ENCODE results near the gene CCDC34. TPM values are rescaled to one million over a fixed set of nuclear protein-coding genes. Genes with fewer than 3 reads are reported as not detected.
"Not testable (repeated sequence)": the region's sequence is repeated elsewhere in the genome, so short reads cannot be mapped to it uniquely, and the experiment has no call there.

The CCDC34 gene
- total RNA-seq, 1 donor from 2014 or later: 7.8 TPM

- intact Hi-C loops (cut with micrococcal nuclease): not testable (repeated sequence)
These were observed 36.0 kb downstream of the CCDC34 start for GRCh38 chr11:27327064-27327463.

- intact Hi-C loops (cut with micrococcal nuclease): not testable (repeated sequence)
These were observed 40.8 kb downstream of the CCDC34 start for GRCh38 chr11:27322196-27322595.

GRCh38 chr11:27321340-27321739, 41.7 kb downstream of the CCDC34 start:
- intact Hi-C loops (cut with micrococcal nuclease): not testable (repeated sequence)

- intact Hi-C loops (cut with micrococcal nuclease): no loop called here
These were observed 43.9 kb downstream of the CCDC34 start for GRCh38 chr11:27319072-27319471.

GRCh38 chr11:27317751-27318150, 45.3 kb downstream of the CCDC34 start:
- intact Hi-C loops (cut with micrococcal nuclease): no loop called here

- intact Hi-C loops (cut with micrococcal nuclease): no loop called here
These were observed 47.2 kb downstream of the CCDC34 start for GRCh38 chr11:27315836-27316235.

GRCh38 chr11:27313157-27313821, 49.7 kb downstream of the CCDC34 start:
- intact Hi-C loops (cut with micrococcal nuclease): no loop called here

- intact Hi-C loops (cut with micrococcal nuclease): no loop called here
These were observed 50.9 kb downstream of the CCDC34 start for GRCh38 chr11:27312110-27312509.

- intact Hi-C loops (cut with micrococcal nuclease): no loop called here
These were observed 52.3 kb downstream of the CCDC34 start for GRCh38 chr11:27310707-27311106.

- intact Hi-C loops (cut with micrococcal nuclease): no loop called here
These were observed 52.8 kb downstream of the CCDC34 start for GRCh38 chr11:27310182-27310581.

- intact Hi-C loops (cut with micrococcal nuclease): no loop called here
These were observed 54.0 kb downstream of the CCDC34 start for GRCh38 chr11:27309046-27309445.

- intact Hi-C loops (cut with micrococcal nuclease): no loop called here
These were observed 55.8 kb downstream of the CCDC34 start for GRCh38 chr11:27307232-27307631.

GRCh38 chr11:27305751-27306150, 57.3 kb downstream of the CCDC34 start:
- intact Hi-C loops (cut with micrococcal nuclease): no loop called here

- intact Hi-C loops (cut with micrococcal nuclease): no loop called here
These were observed 58.5 kb downstream of the CCDC34 start for GRCh38 chr11:27304514-27304913.

- intact Hi-C loops (cut with micrococcal nuclease): no loop called here
These were observed 59.1 kb downstream of the CCDC34 start for GRCh38 chr11:27303903-27304302.

GRCh38 chr11:27300974-27301373, 62.0 kb downstream of the CCDC34 start:
- intact Hi-C loops (cut with micrococcal nuclease): no loop called here

GRCh38 chr11:27297616-27298015, 65.4 kb downstream of the CCDC34 start:
- intact Hi-C loops (cut with micrococcal nuclease): no loop called here

GRCh38 chr11:27296497-27296896, 66.5 kb downstream of the CCDC34 start:
- intact Hi-C loops (cut with micrococcal nuclease): no loop called here

GRCh38 chr11:27295928-27296327, 67.1 kb downstream of the CCDC34 start:
- intact Hi-C loops (cut with micrococcal nuclease): no loop called here

- intact Hi-C loops (cut with micrococcal nuclease): no loop called here
These were observed 68.4 kb downstream of the CCDC34 start for GRCh38 chr11:27294654-27295053.

- intact Hi-C loops (cut with micrococcal nuclease): no loop called here
These were observed 69.2 kb downstream of the CCDC34 start for GRCh38 chr11:27293515-27294417.

GRCh38 chr11:27292637-27293010, 70.4 kb downstream of the CCDC34 start:
- intact Hi-C loops (cut with micrococcal nuclease): no loop called here
